Neural cell (in vitro differentiated cells): ENCODE data around the gene GRAP2. TPM values are rescaled to one million over a fixed set of nuclear protein-coding genes. Genes with fewer than 3 reads are reported as not detected.

Source experiments
- H2AFZ ChIP-seq: fragments of 200-600, 300-800 bp; sonication (generic), shearing (Covaris generic); 2 replicates; pipeline ENCODE4 v1.6.0; 2014; ENCODE audit warnings: low read depth, mild to moderate bottlenecking, antibody characterized with exemption, low read length, moderate library complexity
- H3F3A ChIP-seq: fragments of 200-600 bp; shearing (Covaris generic); 2 replicates; pipeline ENCODE4 v1.6.1; 2016; ENCODE audit warnings: mild to moderate bottlenecking, moderate library complexity, mixed read lengths, antibody characterized with exemption, low read length; ENCODE audit not compliant: insufficient read depth, poor library complexity, severe bottlenecking
- H3K27ac ChIP-seq: fragments of 200-600, 300-800 bp; sonication (generic), shearing (Covaris generic); 2 replicates; pipeline ENCODE4 v1.5.1; 2014; ENCODE audit warnings: mild to moderate bottlenecking, low read length, moderate library complexity
- H3K27me3 ChIP-seq: fragments of 300-800, 200-600 bp; sonication (generic), shearing (Covaris generic); 2 replicates; pipeline ENCODE4 v1.6.0; 2014; ENCODE audit warnings: mild to moderate bottlenecking, low read depth, low read length, moderate library complexity; ENCODE audit not compliant: insufficient read depth
- H3K36me3 ChIP-seq: fragments of 300-800, 200-600 bp; sonication (generic), shearing (Covaris generic); 2 replicates; pipeline ENCODE4 v1.5.1; 2014; ENCODE audit warnings: mild to moderate bottlenecking, antibody characterized with exemption, low read length, moderate library complexity; ENCODE audit not compliant: insufficient read depth
- H3K4me2 ChIP-seq: fragments of 300-800, 200-600 bp; sonication (generic), shearing (Covaris generic); 2 replicates; pipeline ENCODE4 v1.6.0; 2014; ENCODE audit warnings: mild to moderate bottlenecking, low read length
- H3K4me3 ChIP-seq: fragments of 300-800, 200-600 bp; sonication (generic), shearing (Covaris generic); 2 replicates; pipeline ENCODE4 v1.5.1; 2014; ENCODE audit warnings: mild to moderate bottlenecking, low read length, moderate library complexity
- H3K79me2 ChIP-seq: fragments of 200-600 bp; shearing (Covaris generic); replicated peaks from 2 replicates; pipeline ENCODE4 v1.6.0; 2014; ENCODE audit warnings: mild to moderate bottlenecking, low read length, moderate library complexity; ENCODE audit not compliant: insufficient read depth
- H3K9ac ChIP-seq: fragments of 300-800, 200-600 bp; sonication (generic), shearing (Covaris generic); 2 replicates; pipeline ENCODE4 v1.6.1; 2016; ENCODE audit warnings: mild to moderate bottlenecking, low read length, mixed read lengths
- H3K9me2 ChIP-seq: fragments of 200-600 bp; shearing (Covaris generic); 2 replicates; pipeline ENCODE4 v1.6.1; 2016; ENCODE audit warnings: mild to moderate bottlenecking, low read length, mixed read lengths; ENCODE audit not compliant: insufficient read depth
- H3K9me3 ChIP-seq: fragments of 200-600, 300-800 bp; sonication (generic), shearing (Covaris generic); 2 replicates; pipeline ENCODE4 v1.6.1; 2016; ENCODE audit warnings: mild to moderate bottlenecking, mixed run types, low read length, moderate library complexity, mixed read lengths
- H4K20me1 ChIP-seq: fragments of 200-600 bp; shearing (Covaris generic); 2 replicates; pipeline ENCODE4 v1.6.1; 2016; ENCODE audit warnings: mild to moderate bottlenecking, mixed run types; ENCODE audit not compliant: insufficient read depth
- EP300 ChIP-seq: fragments of 450-650 bp; conservative IDR thresholded peaks from 2 replicates; pipeline ENCODE4 v1.6.1; 2014; ENCODE audit warnings: antibody characterized with exemption, mild to moderate bottlenecking, moderate library complexity; ENCODE audit not compliant: poor library complexity, severe bottlenecking
- EZH2 ChIP-seq: fragments of 200-600, 300-800 bp; shearing (Covaris generic), sonication (generic); IDR thresholded peaks from 2 replicates; pipeline ENCODE4 v1.6.1; 2014; ENCODE audit warnings: antibody characterized with exemption, low read length, borderline replicate concordance, mild to moderate bottlenecking; ENCODE audit not compliant: insufficient read depth, poor library complexity, severe bottlenecking
- MXI1 ChIP-seq: fragments of 450-650 bp; conservative IDR thresholded peaks from 2 replicates; pipeline ENCODE4 v1.6.1; 2014; ENCODE audit warnings: antibody characterized with exemption, mild to moderate bottlenecking; ENCODE audit not compliant: poor library complexity, severe bottlenecking
- POLR2AphosphoS5 ChIP-seq: IDR thresholded peaks from 2 replicates; pipeline ENCODE4 v1.6.1; 2012
- RAD21 ChIP-seq: fragments of 450-650 bp; conservative IDR thresholded peaks from 2 replicates; pipeline ENCODE4 v1.6.1; 2014; ENCODE audit warnings: antibody characterized with exemption, mild to moderate bottlenecking, moderate library complexity
- SMC3 ChIP-seq: fragments of 450-650 bp; conservative IDR thresholded peaks from 2 replicates; pipeline ENCODE4 v1.6.1; 2014; ENCODE audit warnings: antibody characterized with exemption, mild to moderate bottlenecking, moderate library complexity; ENCODE audit not compliant: poor library complexity
- TAF1 ChIP-seq: IDR thresholded peaks from 2 replicates; pipeline ENCODE4 v1.6.1; 2012; ENCODE audit warnings: low read depth
- polyA plus RNA-seq: library from polyadenylated mRNA; depleted of rRNA; stranded (reverse); fragments of >200 nt; gene quantifications from 2 replicates; pipeline ENCODE4 v1.2.3, GENCODE V29; 2014
- TF ChIP-seq, protein P1 (sequence below): IDR thresholded peaks from 2 replicates; pipeline ENCODE4 v1.6.1; 2012; ENCODE audit warnings: borderline replicate concordance
- TF ChIP-seq, protein P2 (sequence below): fragments of 450-650 bp; IDR thresholded peaks from 2 replicates; pipeline ENCODE4 v1.5.1; 2014; ENCODE audit warnings: antibody characterized with exemption, mild to moderate bottlenecking, moderate library complexity; ENCODE audit not compliant: poor library complexity, severe bottlenecking

Gene GRAP2
- polyA plus RNA-seq, 1 donor from 2014 or later, result 0.30 TPM

DNA sequence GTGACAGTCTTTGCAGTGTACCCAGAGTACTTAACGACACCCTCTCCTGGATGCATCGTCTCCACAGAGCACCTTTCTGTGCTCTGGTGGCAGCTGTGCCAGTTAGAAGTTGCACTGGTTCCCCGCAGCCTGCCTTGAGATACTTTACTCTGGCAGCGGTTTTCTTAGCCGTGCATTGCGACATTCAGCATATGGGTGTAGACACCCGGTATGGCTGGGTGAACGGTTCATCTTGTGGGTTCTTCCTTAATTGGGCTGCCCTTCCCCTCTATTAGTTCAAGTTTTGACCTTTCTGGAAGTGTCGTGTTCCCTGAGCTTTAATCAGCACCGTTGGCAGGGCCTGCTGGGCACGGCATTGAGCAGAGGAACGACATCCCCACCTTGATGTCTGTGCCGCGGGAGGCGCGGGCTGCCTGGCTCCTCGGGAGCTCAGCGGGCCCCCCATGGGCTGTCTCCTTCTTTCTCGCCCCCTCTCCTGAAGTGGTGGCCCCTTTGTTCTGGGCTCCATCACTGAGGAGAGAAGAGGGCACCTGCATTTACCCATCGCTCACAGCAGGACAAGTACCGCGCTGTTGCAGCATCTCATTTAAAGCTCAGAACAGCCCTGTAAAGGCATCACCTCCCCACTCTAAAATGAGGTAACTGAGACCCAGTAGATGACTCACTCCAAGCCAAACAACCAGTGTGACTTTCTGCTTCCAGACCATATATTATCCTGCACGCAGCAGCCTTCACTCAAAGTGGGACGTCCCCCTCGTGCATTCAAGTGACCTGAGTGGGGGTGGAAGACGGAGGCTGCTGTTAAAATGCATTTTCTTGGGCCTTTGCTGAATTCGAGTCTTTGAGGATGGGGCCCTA, 107.2 kb downstream of the GRAP2 start:
- Histone ChIP-seq H3K9me3 (no peaks in the 10 kb centered on the region), H3K4me3 (no peak overlapping the region), H4K20me1 (no peaks in the 10 kb centered on the region), H3K9me2 (no peaks in the 10 kb centered on the region), H3K4me2 (no peak overlapping the region), H2AFZ (no peak overlapping the region), H3K79me2 (no peaks in the 10 kb centered on the region), H3K27me3 (no peaks in the 10 kb centered on the region), H3K27ac (peak overlapping the region; percentile 42), H3K9ac (no peak overlapping the region), H3F3A (no peaks in the 10 kb centered on the region), H3K36me3 (no peaks in the 10 kb centered on the region)
- TF ChIP-seq EZH2 (no peak), RAD21 (no peak), TAF1 (no peak), EP300 (no peak), POLR2AphosphoS5 (no peak), SMC3 (no peak), MXI1 (no peak)
- TF ChIP-seq, protein P1, sequence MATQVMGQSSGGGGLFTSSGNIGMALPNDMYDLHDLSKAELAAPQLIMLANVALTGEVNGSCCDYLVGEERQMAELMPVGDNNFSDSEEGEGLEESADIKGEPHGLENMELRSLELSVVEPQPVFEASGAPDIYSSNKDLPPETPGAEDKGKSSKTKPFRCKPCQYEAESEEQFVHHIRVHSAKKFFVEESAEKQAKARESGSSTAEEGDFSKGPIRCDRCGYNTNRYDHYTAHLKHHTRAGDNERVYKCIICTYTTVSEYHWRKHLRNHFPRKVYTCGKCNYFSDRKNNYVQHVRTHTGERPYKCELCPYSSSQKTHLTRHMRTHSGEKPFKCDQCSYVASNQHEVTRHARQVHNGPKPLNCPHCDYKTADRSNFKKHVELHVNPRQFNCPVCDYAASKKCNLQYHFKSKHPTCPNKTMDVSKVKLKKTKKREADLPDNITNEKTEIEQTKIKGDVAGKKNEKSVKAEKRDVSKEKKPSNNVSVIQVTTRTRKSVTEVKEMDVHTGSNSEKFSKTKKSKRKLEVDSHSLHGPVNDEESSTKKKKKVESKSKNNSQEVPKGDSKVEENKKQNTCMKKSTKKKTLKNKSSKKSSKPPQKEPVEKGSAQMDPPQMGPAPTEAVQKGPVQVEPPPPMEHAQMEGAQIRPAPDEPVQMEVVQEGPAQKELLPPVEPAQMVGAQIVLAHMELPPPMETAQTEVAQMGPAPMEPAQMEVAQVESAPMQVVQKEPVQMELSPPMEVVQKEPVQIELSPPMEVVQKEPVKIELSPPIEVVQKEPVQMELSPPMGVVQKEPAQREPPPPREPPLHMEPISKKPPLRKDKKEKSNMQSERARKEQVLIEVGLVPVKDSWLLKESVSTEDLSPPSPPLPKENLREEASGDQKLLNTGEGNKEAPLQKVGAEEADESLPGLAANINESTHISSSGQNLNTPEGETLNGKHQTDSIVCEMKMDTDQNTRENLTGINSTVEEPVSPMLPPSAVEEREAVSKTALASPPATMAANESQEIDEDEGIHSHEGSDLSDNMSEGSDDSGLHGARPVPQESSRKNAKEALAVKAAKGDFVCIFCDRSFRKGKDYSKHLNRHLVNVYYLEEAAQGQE, result no peak
- TF ChIP-seq, protein P2, sequence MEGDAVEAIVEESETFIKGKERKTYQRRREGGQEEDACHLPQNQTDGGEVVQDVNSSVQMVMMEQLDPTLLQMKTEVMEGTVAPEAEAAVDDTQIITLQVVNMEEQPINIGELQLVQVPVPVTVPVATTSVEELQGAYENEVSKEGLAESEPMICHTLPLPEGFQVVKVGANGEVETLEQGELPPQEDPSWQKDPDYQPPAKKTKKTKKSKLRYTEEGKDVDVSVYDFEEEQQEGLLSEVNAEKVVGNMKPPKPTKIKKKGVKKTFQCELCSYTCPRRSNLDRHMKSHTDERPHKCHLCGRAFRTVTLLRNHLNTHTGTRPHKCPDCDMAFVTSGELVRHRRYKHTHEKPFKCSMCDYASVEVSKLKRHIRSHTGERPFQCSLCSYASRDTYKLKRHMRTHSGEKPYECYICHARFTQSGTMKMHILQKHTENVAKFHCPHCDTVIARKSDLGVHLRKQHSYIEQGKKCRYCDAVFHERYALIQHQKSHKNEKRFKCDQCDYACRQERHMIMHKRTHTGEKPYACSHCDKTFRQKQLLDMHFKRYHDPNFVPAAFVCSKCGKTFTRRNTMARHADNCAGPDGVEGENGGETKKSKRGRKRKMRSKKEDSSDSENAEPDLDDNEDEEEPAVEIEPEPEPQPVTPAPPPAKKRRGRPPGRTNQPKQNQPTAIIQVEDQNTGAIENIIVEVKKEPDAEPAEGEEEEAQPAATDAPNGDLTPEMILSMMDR, result no peak

DNA sequence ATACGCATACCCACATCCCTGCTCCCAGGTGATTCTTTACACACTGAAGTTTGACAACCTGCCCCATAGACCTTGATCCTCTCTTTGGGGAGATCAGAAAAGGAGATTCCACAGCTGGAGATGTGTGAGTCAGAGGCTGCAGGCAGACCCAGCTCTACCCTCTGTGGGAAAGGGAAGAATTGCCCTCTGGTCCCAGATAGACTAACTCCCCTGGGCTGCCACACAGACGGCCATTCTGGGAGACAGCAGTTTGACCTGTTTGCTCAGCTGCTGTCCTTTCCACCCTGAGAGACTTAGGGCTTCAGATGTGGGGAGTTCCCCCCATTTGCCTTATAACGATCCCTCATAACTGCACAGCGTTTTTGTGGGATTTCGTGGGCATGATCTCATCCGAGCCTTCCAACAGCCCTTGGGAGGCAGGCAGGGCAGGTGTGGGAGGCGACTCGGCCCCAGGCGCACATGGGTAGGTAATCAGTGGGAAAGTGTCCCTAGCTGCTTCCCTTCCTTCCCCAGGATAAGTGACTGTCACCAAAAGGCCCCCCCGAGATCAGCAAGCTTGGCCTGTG, 107.9 kb downstream of the GRAP2 start:
- H3K4me2 ChIP-seq, result no peak overlapping the region
- H3K27me3 ChIP-seq, result no peaks in the 10 kb centered on the region
- H2AFZ ChIP-seq, result no peak overlapping the region
- peak overlapping the region; percentile 42 for H3K27ac ChIP-seq
- H4K20me1 ChIP-seq, result no peaks in the 10 kb centered on the region
- H3K79me2 ChIP-seq, result no peaks in the 10 kb centered on the region
- no peaks in the 10 kb centered on the region for H3K9me2 ChIP-seq
- no peaks in the 10 kb centered on the region for H3K9me3 ChIP-seq
- H3K4me3 ChIP-seq, result no peak overlapping the region
- TF ChIP-seq MXI1 (no peak), EP300 (no peak), EZH2 (no peak), RAD21 (no peak)
- TF ChIP-seq, protein P2, result no peak
- H3K36me3 ChIP-seq, result no peaks in the 10 kb centered on the region
- H3K9ac ChIP-seq, result peak overlapping the region; percentile 18
- no peaks in the 10 kb centered on the region for H3F3A ChIP-seq
